Measurements from ENCODE around the gene RPS21.

DNA sequence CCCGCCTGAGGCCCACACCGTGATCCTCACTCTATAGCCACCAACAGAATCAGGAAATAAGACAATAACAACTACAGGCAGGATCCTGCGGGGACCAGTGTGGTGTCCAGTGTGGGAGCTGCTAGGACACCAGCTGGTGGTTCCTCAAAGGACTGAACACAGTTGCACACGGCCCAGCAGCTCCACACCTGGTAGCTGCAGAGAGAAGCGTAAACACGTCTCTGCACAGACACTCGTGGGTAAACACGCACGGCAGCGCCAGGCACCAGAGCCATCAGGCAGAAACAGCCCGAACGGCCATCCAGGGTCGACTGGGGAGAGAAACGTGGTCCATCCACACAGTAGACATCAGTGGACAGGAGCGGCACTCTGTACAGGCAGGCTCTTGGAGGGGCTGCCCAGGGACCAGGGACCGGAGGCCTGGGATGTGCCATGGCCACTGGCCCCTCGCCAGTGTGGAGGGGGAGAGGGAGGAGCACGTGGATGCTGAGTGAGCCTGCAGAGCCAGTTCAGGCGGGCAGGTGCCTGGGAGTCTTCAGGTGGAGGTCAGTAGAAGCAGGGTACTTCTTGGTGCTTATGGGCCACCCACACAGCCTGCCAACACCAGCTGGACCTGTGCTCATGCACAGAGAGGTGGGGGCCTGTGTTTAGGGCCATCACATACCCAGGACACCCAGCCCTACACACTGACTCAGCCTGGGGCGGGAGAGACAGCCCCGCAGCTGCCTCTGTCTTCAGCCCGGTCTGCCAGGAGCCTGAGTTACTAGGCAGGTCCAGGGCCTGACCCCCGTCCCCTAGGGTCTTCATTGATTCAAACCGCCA is 12.4 kb upstream of the RPS21 start:
- TF ChIP-seq, protein P1, sequence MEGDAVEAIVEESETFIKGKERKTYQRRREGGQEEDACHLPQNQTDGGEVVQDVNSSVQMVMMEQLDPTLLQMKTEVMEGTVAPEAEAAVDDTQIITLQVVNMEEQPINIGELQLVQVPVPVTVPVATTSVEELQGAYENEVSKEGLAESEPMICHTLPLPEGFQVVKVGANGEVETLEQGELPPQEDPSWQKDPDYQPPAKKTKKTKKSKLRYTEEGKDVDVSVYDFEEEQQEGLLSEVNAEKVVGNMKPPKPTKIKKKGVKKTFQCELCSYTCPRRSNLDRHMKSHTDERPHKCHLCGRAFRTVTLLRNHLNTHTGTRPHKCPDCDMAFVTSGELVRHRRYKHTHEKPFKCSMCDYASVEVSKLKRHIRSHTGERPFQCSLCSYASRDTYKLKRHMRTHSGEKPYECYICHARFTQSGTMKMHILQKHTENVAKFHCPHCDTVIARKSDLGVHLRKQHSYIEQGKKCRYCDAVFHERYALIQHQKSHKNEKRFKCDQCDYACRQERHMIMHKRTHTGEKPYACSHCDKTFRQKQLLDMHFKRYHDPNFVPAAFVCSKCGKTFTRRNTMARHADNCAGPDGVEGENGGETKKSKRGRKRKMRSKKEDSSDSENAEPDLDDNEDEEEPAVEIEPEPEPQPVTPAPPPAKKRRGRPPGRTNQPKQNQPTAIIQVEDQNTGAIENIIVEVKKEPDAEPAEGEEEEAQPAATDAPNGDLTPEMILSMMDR (IDR thresholded peaks at IDR 0.05), result peak in 1 of 4 experiments; percentile 4
- TF ChIP-seq POLR2A (IDR thresholded peaks at IDR 0.05), result no peak
